ENCODE measurements around the gene IL25.
"Not testable (repeated sequence)": the region's sequence is repeated elsewhere in the genome, so short reads cannot be mapped to it uniquely, and the experiment has no call there.

Gene IL25

DNA sequence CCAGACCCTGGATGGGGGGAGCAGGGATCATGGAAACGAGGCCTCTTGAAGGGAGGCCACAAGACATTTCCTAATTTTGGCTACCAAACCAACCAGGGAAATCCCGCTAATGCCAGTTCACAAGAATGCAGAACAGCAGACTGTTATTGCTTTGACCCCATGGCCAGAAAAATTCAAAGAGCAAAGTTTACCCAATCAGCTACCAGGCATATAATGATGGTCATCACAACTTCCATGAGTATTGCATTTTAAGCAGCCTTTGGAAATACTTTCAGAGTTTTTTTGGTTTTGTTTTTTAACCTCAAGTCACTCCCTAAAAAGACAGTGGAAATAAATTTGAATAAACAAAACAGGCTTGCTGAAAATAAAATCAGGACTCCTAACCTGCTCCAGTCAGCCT lies at the start of gene IL25:
Gene IL25, plus strand, starts transcription at position 301 of the 400 bp plus-strand sequence.
- DNase-seq, result no peak

DNA sequence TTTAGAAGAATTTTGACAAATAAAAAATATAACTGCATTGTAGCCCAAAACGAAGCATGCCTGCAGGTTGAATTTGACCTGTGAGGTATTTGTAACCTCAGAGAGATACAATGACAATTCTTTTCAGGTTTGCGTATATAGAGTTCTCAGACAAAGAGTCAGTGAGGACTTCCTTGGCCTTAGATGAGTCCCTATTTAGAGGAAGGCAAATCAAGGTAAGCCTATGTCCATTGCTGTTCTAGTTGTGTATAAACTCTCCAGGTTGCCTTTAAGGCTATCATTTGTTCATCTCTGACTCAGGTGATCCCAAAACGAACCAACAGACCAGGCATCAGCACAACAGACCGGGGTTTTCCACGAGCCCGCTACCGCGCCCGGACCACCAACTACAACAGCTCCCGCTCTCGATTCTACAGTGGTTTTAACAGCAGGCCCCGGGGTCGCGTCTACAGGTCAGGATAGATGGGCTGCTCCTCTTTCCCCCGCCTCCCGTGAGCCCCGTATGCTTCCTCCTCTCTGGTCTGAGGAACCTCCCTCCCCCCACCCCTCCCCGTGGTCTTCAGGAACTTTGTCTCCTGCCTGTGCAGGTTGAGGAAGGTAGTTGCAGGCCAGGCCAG lies 48.7 kb upstream of the IL25 start:
- DNase-seq, result no peak

DNA sequence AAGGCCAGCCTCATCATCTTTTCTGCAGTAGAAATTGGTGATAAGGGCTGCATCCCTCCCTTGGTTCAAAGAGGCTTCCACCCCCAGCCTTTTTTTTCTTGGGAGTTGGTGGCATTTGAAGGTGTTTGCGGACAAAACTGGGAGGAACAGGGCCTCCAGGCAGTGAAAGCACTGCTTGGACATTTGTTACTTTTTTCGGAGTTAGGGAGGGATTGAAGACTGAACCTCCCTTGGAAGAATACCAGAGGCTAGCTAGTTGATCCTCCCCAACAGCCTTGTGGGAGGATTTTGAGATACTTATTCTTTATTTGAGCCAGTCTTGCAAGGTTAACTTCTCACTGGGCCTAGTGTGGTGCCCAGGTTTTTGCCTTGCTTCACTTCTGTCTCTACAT lies 48.2 kb upstream of the IL25 start:
- DNase-seq, result no peak

DNA sequence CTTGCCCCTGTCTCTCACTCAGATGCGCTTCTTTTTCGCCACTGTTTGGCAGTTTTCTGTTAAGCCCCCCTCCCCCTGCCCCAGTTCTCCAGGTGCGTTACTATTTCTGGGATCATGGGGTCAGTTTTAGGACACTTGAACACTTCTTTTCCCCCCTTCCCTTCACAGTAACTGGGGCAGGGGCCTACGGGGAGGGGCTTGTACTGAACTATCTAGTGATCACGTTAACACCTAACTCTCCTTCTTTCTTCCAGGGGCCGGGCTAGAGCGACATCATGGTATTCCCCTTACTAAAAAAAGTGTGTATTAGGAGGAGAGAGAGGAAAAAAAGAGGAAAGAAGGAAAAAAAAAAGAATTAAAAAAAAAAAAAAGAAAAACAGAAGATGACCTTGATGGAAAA lies 47.6 kb upstream of the IL25 start:
- no peak for DNase-seq

DNA sequence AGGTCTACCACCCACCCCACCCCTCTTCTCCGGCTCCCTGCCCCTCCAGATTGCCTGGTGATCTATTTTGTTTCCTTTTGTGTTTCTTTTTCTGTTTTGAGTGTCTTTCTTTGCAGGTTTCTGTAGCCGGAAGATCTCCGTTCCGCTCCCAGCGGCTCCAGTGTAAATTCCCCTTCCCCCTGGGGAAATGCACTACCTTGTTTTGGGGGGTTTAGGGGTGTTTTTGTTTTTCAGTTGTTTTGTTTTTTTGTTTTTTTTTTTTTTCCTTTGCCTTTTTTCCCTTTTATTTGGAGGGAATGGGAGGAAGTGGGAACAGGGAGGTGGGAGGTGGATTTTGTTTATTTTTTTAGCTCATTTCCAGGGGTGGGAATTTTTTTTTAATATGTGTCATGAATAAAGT lies 46.9 kb upstream of the IL25 start:
- DNase-seq, result not testable (repeated sequence)

DNA sequence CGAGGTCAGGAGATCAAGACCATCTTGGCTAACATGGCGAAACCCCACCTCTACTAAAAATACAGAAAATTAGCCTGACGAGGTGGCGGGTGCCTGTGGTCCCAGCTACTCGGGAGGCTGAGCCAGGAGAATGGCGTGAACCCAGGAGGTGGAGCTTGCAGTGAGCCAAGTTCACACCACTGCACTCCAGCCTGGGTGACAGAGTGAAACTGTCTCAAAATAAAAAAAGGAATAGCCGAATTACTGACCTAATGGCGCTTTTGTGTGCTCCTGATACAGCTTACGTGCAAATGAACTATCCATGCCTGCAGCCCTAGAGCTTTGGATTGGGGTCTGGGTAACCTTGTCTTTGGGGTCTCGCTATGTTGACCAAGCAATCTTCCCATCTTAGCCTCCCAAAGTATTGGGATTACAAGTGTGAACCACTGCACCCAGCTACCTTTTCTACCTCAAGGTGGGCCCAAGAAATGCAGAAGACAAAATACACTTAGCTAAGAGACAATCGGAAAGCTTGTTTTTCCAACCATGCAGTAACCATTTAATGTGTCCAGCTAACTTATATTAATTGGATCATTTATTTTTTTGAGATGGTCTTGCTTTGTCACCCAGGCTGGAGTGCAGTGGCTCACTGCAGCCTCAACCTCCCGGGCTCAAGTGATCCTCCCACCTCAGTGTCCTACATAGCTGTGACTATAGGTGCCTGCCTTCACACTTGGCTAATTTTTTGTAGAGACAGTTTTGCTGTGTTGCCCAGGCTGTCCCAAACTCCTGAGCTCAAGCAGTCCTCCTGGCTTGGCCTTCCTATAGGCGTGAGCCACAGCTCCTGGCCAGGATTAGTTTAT lies 45.9 kb upstream of the IL25 start:
- no peak for DNase-seq

DNA sequence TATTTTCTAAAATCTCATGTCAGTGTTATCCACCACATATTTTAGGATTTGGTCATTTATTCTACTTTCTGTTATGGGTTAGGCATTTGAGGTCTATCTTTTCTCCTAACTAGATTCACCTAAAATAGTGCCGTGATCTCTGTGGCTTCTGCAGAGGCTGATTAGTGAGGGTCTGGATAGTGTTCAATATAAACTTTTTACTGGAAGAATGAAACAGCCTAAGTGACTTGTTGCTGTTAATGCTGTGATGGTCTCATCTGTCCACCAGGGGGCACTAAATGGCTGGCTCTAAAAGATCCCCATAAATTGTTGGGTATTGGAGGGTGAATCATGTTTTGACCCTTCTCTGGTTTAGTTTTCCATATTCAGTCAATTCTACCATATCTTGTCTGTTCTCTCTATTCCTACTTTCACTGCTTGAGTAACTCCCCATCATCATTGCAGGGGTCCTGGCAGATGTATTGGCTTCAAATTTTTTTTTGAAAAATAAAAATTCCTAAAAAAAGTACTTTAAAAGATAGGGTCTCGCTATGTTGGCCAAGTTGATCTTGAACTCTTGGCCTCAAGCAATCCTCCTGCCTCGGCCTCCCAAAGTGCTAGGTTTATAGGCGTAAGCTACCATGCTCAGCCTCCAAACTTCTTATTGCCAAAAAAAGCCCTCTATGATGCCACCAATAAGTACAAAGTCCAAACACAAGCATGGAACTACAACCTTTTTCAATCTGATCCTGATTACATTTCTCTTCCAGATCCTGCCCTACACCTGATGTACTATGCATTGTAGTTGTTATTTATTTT lies 44.5 kb upstream of the IL25 start:
- DNase-seq, result peak; percentile 84 to 87 (median 85)

DNA sequence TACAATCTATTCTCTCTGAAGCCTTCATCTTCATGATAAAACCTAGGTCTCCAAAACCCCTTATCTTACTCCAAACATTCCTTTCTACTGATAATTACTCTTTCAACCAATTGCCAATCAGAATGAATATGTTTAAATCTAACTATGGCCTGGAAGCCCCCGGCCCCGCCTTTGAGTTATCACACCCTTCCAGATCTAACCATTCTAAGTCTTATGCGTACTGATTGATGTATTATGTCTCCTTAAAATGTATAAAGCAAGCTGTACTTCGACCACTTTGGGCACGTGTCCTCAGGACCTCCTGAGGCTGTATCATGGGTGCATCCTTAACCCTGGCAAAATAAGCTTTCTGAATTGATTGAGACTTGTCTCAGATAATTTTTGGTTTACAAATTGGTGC lies 37.0 kb upstream of the IL25 start:
- no peak for DNase-seq

DNA sequence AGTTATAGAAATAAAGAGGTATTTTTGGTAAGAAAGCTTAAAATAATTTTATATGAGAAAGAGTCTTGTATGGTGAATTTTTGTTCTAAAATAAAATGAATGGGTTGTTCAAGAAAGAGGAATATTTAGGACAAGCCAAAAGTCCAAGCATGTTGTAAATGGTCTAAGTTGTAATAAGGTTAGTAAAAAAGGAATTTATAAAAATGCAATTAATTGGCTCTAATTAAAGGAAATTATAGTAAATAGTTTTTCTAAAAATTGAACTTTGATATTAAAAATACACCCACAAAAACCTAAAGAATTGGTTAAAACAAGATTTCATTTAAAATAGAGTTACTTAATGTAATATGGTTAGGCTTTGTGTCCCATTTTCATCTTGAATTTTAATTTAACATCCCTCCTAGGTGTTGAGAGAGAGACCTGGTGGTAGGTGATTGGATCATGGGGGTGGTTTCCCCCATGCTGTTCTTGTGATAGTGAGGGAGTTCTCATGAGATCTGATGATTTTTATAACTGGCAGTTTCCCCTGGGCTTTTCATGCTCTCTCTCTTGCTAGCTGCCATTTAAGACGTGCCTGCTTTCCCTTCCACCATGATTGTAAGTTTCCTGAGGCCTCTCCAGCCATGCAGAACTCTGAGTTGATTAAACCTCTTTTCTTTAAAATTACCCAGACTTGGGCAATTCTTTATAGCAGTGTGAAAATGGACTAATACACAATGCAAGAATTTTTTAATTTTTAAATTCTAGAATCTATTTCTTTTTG lies 32.9 kb upstream of the IL25 start:
- DNase-seq, result no peak

DNA sequence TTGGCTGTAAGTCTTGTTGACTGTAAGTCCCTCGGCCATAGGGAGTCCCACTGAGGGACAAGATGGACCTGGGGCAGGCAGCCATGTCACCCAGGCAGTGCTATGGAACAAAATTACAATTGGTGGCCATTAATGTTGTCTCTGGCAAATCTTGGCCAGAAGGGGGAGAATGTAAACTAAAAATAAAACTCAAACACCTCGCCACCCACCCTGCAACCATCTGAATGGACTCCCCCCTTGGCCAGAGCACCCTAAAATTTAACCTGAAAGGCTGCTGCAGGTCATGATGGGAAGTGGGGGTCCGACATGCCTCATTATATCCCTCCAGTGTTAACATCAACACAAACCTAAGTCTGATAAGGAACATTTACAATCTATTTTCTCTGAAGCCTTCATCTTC lies 28.1 kb upstream of the IL25 start:
- no peak for DNase-seq

DNA sequence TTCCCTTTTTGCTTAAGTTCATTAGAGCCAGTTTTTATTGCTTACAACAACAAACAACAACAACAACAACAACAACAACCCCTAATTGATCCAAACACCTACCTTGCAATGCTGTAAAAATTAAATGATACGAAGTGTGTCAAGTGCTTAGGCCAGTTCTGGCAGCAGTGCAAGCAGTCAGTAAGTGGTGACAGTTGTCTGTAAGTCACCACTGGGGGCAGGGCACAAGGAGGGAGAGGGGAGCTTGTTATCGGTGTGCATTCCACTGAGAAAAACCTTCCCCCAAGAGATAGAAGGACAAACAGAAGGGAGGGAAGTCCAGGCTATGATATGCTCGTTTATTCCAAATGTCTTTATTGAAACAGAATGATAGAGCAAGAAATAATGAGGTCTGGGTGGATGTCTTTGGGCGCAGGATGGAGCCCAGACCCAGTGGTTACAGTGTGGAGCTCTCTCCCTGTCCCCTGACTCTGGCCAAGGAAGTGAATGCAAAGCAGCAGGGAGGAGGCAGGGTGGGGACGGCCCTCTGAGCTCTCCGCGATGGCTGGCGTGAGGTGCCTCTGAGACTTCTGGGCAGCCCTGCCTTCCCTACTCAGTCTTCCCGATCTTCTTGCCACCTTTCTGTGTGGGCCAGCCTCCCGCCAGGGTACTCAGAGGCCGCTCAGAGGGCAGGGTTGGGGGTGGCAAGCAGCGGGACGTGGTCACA lies 26.5 kb upstream of the IL25 start:
- DNase-seq, result no peak

DNA sequence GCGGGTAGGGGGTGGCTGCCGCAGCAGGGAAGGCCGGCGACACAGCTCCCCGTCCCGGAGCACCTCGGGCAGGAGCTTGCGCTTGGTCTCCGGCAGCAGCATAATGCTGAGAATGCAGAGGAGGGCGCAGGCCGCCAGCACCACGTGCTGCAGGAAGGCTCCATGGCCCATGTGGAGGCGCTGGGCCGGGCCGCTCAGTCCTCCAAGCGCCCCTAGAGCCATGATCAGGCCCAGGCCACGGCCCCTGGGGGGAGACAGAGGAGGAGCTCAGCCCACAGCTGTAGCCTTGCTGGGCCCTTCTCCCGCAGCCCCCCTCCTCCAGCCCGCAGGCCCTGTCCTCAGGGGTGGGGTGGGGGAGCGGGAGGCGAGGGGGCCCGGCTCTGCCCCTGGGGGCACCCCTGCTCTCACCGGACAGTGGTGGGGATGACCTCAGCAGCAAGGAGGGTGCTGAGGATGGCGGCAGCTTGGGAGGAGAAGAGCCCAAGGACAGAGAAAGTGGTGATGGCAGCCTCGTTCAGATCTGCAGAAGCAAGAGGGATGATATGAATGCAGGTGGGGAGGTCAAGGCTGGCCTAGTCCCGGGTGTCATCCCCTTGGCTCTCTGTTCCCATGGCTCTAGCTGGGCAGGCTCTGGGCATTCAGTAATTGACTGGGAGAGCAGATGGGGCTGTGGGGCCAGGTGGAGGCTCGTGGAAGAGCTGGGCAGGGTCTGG lies 25.8 kb upstream of the IL25 start:
- no peak for DNase-seq

DNA sequence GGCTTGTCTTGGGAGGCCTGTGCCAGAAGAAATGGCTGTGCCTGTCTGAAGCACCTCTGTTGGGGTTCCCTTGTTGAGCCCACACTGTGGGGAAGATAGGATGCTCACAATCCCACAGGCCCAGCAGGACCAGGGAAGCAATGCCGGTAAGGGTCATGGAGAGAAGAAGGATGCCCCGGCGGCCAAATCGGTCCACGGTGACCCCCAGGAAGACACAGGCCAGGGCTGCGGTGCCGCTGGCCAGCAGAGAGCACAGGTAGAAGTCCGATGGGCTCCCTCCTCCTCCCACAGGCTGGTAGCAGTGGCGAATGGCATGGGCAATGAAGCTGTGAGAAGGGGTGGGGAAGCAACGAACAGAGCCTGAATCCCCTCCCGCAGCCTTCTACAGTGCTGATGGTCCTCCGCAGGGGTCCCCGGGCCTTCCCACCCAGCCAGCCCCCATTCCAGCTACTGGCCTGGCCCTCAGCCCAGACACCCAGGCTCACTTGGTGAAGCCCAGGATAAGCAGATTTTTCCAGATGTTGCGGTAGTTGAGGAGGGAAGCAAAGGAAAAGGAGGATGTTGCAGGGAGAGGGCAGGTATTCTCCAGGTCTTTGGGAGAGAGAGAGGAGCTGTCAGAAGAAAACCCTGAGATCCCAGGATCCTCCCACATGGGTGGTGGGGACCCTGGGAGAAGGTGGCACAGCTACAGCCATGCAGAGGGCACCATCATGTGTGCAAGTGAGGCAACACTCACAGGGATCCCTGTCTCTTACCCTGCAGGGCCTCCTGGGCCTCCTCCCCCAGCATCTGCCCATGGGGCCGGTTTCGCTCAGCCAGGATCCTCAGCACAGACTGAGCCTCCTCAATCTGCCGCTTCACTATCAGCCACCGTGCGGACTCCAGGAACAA lies 25.0 kb upstream of the IL25 start:
- no peak for DNase-seq

DNA sequence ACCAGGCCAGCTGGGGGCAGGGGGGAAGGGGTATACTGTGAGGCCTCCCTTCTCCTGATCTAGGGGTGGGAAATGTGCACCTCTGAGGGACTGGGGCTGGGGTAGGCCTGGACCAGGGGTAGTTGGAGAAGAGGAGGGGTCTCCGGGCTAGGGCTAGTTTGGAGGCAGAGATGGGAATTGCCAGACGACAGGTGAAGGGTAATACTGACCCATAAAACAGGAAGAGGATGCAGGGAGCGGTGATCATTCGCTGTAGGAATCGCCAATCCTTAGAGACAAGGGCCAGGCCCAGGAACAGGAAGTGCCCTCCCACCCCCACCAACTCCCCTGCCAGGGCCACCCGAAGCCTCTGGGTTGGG lies 24.3 kb upstream of the IL25 start:
- DNase-seq, result no peak

DNA sequence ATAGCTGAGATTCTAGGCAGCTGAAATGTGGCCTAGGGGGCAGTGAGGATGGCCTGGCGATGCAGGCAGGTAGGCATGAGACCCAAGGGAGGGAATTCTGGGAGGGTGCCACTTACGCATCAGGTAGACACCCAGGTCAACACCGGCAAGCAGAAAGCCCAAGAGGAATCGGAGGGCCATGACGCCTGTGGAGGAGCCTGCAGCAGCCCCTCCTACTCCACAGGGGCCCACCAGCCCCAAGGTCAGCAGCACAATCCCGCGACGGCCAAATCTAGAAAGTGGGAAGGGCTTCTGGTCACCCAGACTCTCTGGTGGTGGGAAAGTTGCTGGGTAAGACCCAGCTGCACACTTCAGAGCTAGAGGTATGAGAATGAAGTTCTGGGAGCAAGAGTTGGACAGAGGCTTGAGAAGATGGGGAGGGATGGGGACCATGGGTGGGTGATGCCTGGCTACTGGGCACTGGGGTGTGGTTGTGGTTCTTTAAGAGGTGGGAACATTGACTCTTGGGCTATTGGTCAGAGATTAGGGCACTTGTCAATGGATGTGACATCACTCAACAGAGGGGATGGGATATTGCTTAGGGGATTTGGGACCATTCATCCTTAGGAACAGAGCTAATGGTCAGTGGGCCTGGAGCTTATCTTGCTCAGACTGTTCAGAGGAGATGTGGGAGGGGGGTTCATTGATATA lies 23.3 kb upstream of the IL25 start:
- DNase-seq, result no peak

DNA sequence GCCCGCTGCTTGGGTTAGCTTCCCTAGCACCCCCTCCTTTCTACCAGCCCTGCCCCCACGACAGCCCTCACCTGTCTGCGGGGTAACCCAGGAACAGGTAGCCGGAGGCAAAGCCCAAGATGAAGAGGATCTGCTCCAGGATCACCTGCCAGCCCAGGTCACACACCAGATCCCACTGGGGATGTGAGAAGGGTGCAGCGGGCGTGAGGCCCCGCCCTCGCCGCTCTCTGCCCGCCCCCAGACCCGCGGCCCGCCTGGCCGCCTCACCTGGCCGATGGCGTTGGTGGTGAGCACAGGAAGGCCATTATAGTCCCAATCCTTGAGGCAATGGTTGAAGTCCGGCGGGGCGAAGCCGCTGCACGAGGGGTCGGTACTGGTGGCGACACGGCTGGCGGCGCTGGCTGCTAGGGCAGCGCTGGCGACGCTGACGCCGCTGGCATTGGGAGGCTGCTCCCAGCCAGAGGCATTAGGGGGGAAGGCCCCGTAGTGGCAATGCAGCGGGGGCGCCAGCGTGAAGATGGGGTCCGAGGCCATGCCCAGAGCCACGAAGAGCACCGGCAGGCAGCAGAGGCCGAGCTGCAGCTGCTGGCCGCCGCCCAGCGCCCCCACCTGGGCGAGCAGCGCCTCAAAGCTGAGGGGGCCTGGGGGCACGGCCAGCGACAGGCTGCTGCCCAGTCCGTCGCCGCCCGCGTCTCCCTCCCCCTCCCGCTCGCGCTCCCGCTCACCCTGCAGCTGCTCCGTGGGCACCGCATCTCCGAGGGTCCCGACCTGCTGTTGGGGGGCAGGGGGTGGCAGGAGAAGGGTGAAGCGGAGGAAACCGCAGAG lies 20.7 kb upstream of the IL25 start:
- no peak for DNase-seq

DNA sequence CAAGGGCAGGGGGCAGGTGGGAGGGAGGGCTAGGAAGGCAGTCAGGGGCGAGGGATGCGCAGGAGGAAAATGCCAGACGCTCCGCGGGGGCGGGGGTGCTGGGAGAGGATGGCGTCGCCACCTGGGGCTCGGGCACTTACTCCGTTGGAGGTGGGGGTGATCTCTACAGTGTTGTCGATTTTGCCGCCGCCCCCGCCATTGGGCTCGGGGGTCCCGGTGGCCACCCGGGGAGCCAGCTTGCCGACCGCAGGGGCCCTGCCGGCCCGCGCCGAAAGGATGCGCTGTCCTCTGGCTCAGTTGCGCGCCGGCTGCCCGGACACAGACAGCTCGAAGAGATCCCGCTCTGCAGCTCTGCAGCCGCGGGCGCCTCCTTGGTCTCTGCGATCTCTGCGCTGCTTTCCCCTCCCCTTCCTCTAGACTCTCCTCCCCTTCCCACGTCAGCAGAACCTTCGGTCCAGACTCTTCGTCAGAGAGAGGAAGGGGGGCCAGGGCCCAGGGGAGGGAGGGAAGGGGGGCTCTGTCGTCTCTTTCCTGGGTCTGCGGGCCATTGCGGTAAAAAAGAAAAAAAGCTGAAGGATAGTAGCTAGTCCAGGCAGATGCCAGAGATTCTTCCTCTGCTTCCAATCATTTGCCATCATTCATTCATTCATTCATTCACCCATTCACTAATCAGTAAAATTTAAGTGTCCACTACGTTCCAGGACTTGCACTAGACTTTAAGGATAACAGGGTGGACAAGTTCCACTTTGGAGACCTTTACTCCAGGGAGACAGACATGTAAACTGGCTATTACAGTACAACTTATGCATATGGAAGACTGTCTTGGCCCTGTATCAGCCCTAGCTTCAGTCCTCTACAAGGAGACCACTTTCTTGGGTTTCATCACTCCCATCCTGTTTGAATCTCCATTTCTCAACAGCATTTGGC lies 19.8 kb upstream of the IL25 start, which contains the start of gene SLC22A17:
Gene SLC22A17, minus strand, starts transcription at position 382 of the 927 bp plus-strand sequence.
- DNase-seq, result peak; percentile 25 to 43 (median 30)

DNA sequence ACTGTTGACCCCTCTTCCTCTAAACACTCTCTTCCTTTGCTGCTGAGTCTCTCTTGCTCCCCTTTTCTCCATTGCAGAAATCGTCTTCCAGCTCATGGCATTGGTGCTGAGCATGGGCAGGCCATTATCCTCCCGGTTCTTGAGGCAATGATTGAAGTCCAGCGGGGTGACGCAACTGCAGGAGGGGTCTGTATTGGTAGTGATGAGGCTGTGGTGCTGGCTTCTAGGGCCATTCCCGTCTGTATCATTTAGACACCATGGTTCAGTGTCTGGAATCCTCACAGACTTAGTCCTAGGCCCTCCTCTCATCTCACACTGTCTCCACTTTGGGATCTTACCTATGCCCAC lies 19.2 kb upstream of the IL25 start:
- DNase-seq, result no peak
